Epithelial cell of esophagus (primary cell): ENCODE data around the gene CHD6.
A peak's percentile ranks its signal among the peaks of the same experiment; 100 is the strongest.

Experiments
- DNase-seq: peaks from one replicate; pipeline ENCODE4 v3.0.0; 2010; ENCODE audit warnings: low read depth
- H3K4me3 ChIP-seq: 2 replicates; pipeline ENCODE4 v1.5.1; 2011; ENCODE audit warnings: mild to moderate bottlenecking, low read length, control low read depth
- TF ChIP-seq, protein P1 (sequence below): IDR thresholded peaks from 2 replicates; pipeline ENCODE4 v1.5.1; 2011; ENCODE audit warnings: low read depth, mild to moderate bottlenecking, low read length, control low read depth, inconsistent platforms; ENCODE audit not compliant: insufficient read depth; ENCODE audit errors: missing control alignments

Gene CHD6

DNA sequence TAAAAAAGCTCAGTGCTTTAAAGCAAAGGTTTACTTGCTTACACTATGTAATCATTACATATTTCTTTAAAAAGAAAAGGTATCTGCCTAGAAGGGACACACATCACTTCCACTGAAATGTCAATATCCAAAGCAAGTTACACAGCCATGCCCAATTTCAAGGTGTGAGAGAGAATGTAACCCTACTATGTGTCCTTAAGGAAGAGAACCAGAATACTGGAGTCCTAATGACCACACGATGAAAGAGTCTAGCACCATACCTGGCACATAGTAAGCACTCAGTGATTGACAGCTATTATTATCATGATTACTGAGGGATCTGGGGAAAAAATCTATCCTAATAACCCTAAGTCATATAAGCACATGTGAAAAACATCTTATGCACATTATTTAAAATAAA, 10.4 kb downstream of the CHD6 start:
- TF ChIP-seq, protein P1, sequence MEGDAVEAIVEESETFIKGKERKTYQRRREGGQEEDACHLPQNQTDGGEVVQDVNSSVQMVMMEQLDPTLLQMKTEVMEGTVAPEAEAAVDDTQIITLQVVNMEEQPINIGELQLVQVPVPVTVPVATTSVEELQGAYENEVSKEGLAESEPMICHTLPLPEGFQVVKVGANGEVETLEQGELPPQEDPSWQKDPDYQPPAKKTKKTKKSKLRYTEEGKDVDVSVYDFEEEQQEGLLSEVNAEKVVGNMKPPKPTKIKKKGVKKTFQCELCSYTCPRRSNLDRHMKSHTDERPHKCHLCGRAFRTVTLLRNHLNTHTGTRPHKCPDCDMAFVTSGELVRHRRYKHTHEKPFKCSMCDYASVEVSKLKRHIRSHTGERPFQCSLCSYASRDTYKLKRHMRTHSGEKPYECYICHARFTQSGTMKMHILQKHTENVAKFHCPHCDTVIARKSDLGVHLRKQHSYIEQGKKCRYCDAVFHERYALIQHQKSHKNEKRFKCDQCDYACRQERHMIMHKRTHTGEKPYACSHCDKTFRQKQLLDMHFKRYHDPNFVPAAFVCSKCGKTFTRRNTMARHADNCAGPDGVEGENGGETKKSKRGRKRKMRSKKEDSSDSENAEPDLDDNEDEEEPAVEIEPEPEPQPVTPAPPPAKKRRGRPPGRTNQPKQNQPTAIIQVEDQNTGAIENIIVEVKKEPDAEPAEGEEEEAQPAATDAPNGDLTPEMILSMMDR = no peak
- H3K4me3 ChIP-seq = no peak overlapping the region
- no peak for DNase-seq

DNA sequence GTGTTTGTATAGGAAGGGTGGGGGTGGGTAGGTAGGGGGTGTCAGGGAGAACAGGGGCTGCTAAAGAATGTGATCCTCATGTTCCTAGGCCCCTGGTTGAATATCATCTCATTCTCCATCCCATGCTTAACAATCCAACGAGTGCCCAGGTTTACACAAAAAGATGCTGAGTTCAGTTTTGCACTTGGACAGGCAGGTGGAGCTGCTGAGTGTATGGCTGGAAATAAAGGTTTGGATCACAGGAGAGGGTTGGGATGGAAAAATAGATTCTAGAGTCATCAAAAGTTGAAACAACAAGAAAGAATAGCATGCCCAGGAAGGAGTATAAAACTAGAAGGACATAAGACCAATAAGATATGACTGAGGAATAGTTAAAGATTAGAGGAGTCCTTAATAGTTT, 14.2 kb downstream of the CHD6 start:
- H3K4me3 ChIP-seq = no peak overlapping the region
- peak; percentile 4 for DNase-seq
- TF ChIP-seq, protein P1 = peak; percentile 35

DNA sequence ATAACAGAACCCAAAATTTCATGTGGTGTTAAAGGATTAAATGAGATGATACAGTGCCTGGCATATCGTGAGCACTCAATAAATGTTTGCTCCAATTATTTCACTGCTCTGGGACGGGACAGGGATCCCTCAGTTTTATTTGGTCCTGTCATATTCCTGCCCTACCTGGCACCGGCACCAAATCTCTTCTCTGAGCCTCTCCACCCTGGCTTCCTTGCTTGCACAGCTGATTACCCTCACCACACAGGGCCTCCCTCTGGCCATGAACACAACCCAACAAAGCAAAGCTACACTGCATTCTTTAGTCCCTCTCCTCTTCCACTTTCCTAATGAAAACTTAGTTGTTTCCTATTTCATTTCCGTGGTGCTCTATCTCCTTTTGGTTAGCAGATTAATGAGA, 16.4 kb downstream of the CHD6 start:
- H3K4me3 ChIP-seq = no peak overlapping the region
- TF ChIP-seq, protein P1 = no peak
- no peak for DNase-seq

DNA sequence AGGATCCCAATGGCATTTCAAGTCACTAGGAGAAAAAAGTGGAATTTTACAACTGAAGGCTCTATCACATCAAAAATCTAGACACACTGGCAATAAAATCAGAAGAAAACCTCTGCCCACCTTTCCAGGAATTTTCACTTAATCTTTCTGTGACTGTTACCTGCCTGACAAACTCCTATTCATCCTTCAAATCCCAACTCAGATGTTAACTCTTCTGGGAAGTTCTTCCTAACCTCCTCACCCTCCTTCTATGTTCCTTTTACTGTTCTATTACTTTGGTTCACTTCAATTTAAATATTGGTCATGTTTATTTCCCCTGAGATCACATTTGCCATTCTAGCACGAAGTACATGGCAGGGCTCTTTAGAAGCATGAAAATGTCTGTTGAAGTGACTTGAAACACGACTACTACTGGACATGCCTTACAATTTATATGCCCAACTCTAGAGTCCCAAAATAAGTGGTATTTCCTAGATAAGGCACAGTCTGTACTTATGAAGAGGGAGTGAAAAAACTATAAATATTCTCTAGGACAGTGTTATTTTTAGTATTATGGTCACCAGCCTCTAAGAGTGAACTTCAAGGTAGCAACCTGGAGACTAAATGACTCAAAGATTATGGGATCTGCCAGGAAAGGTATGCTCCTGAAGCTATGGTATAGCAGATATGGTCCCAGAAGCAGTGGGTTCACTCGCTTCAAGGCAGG, 17.1 kb downstream of the CHD6 start:
- no peak overlapping the region for H3K4me3 ChIP-seq
- TF ChIP-seq, protein P1 = no peak
- no peak for DNase-seq

DNA sequence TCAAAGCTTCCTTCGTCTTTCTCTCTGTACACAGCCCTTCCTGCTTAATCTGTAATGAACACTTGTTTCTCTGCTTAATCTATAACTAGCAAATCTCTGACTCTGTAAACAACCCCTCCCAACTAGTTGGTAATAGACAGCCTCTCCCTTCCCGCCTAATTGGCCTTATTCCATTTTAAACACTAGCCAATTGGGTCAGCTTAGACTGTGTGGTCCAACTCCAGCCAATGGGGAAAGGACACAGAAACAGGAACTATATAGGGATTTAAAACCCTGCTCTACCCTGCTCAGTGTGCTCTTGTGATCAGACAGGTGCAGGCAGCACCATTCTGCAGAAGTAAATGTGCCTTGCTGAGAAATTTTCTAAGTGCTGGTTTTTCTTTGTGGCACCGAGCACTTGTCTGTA, 18.5 kb downstream of the CHD6 start:
- H3K4me3 ChIP-seq = no peak overlapping the region
- DNase-seq = no peak
- TF ChIP-seq, protein P1 = no peak

DNA sequence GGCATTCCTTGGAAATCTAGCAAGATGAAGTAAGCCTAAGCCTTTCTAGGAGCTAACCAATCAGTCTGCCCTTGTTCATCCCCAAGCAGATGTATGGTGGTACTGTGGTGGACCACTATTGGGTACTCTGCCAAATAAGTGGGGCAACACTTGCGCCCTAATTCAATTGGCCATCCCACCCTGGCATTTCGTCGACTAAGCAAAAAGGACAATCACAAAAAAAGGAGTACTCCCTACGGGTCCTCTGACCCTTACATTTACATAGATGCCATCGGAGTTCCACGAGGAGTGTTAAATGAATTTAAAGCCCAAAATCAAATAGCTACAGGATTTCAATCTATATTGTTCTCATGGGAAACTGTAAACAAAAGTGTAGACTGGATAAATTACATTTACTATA, 19.5 kb downstream of the CHD6 start:
- DNase-seq = no peak
- TF ChIP-seq, protein P1 = no peak
- H3K4me3 ChIP-seq = no peak overlapping the region
